Measurements from ENCODE around the gene TEX35. TPM values are rescaled to one million over a fixed set of nuclear protein-coding genes. Genes with fewer than 3 reads are reported as not detected.

Gene TEX35
- total and polyA plus RNA-seq, 10 of the 15 experiments (the other 5 are each of a cell fraction or from before 2014, with no cell fraction given), result not detected

GRCh38 chr1:178541379-178541778, 28.5 kb downstream of the TEX35 start (continued):
- TF ChIP-seq CHD2 (IDR thresholded peaks at IDR 0.05; ENCODE audit: borderline replicate concordance, low read depth, low read length) (no peak), FOXK2 (IDR thresholded peaks at IDR 0.05) (no peak), LARP7 (IDR thresholded peaks at IDR 0.05) (no peak), SP1 (IDR thresholded peaks at IDR 0.05; ENCODE audit: low read depth, low read length) (no peak), STAT1 (conservative IDR thresholded peaks at IDR 0.05) (no peak), IKZF1 (conservative IDR thresholded peaks at IDR 0.05) (no peak), NRF1 (conservative IDR thresholded peaks at IDR 0.05; ENCODE audit: low read depth, low read length) (no peak)
- TF ChIP-seq, protein P1, sequence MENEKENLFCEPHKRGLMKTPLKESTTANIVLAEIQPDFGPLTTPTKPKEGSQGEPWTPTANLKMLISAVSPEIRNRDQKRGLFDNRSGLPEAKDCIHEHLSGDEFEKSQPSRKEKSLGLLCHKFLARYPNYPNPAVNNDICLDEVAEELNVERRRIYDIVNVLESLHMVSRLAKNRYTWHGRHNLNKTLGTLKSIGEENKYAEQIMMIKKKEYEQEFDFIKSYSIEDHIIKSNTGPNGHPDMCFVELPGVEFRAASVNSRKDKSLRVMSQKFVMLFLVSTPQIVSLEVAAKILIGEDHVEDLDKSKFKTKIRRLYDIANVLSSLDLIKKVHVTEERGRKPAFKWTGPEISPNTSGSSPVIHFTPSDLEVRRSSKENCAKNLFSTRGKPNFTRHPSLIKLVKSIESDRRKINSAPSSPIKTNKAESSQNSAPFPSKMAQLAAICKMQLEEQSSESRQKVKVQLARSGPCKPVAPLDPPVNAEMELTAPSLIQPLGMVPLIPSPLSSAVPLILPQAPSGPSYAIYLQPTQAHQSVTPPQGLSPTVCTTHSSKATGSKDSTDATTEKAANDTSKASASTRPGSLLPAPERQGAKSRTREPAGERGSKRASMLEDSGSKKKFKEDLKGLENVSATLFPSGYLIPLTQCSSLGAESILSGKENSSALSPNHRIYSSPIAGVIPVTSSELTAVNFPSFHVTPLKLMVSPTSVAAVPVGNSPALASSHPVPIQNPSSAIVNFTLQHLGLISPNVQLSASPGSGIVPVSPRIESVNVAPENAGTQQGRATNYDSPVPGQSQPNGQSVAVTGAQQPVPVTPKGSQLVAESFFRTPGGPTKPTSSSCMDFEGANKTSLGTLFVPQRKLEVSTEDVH (IDR thresholded peaks at IDR 0.05; ENCODE audit: low read depth, partially characterized antibody), result no peak

DNA sequence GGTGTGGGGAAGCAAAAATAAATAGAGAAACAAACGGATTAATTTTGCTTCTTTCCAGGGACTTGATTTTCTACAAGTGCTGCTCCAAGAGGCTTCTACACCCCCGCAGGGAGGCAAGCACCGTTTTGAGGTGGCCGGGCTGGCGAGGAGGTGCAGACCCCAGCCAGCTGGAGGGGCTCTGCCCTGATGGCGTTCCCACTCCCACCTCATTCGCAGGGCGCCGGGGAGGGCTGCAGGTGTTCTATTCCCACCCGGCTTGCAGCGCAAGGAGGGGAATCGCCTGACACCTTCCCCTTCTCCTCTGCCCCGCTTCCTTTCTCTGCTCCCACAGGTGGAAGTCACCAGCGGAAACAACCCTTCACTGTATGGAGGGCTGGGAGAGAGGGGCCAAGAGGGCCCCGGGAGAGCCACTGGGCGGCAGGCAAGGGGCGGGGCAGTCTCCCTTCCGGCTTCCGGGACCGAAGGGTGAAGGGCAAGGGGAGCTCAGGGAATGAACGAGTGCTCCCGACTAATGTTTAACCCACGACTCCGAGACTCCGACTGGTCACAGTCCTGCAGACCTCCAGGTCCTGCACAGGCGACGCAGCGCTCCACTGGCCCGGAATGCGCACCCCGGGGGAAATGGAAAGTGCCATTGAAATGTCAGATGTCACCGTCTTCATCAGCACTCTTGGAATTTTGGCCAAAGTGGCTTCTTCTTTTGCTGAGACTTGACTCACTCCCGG, 29.1 kb downstream of the TEX35 start:
- ChIA-PET CTCF (interaction anchor here (0.6 to 15.3 kb wide), 36 partner anchors 9 to 834 kb away, joined by 3 to 283 read pairs (median 4); no protein-coding TSS in a partner anchor), RAD21 (ENCODE audit: unreplicated experiment) (interaction anchor here (0.6 to 9.5 kb wide), 18 partner anchors 9 to 759 kb away, joined by 3 to 200 read pairs (median 6); partner anchors contain the start of gene RALGPS2), SMC1A (ENCODE audit: uncharacterized antibody, unreplicated experiment) (interaction anchor here (0.7 to 12.6 kb wide), 12 partner anchors 31 to 463 kb away, joined by 3 to 166 read pairs (median 4); no protein-coding TSS in a partner anchor), POLR2A (interaction anchor here (1.9 kb wide), 1 partner anchor 462 kb away, joined by 5 read pairs; no protein-coding TSS in a partner anchor)
- Histone ChIP-seq H3K4me2 (ENCODE audit: control insufficient read depth, insufficient read depth) (peak overlapping the region; percentile 82), H3K9me3 (replicated peaks; ENCODE audit: control insufficient read depth, insufficient read depth, low read length) (no peaks in the 10 kb centered on the region), H2AFZ (ENCODE audit: control insufficient read depth, low read depth, low read length) (peak overlapping the region; percentile 100), H3K9ac (ENCODE audit: control insufficient read depth, insufficient read depth, low read length) (peak overlapping the region; percentile 87), H3K36me3 (ENCODE audit: control insufficient read depth in 2 of 2, insufficient read depth in 2 of 2, low read length in 1 of 2) (0 out of 4 replicates have a peak, but pooled peaks cover 0 to 4% of the 10 kb centered on the region in 2 experiments), H3K27ac (ENCODE audit: control insufficient read depth, insufficient read depth) (peak overlapping the region; percentile 82), H3K4me3 (peak overlapping the region; percentile 80), H4K20me1 (ENCODE audit: control insufficient read depth, insufficient read depth) (no peaks in the 10 kb centered on the region), H3K27me3 (replicated peaks in 1 of 2; ENCODE audit: control insufficient read depth in 2 of 2, insufficient read depth in 2 of 2, low read length in 1 of 2) (no peaks in the 10 kb centered on the region), H3K79me2 (ENCODE audit: control insufficient read depth, insufficient read depth, low read length) (peaks cover 1% of the 10 kb centered on the region; the same call in 1 of the 2 replicates), H3K4me1 (ENCODE audit: control insufficient read depth, insufficient read depth, low read length) (peaks cover 7% of the 10 kb centered on the region)
- peak; percentile 78 for ATAC-seq
- in situ Hi-C loops (cut with MboI), result loop anchor here (25.0 kb wide), 1 partner anchor 220 kb away; no protein-coding TSS in a partner anchor
- FAIRE-seq, result no peak
- 14% methylated on average over 33 of the region's 33 CpGs for WGBS (ENCODE audit: insufficient coverage, insufficient replicate concordance, low lambda C conversion rate, missing lambda C conversion rate)
- no TSS peak for BruUV-seq (replicated peaks)
- intact Hi-C loops (cut with micrococcal nuclease; ENCODE audit: unreplicated experiment), result loop anchor here (1.0 to 10.0 kb wide), 5 partner anchors 67 to 825 kb away; partner anchors contain the start of gene AXDND1
- no peak for DNase-seq (ENCODE audit: low read depth, low spot score)
- TF ChIP-seq IKZF2 (IDR thresholded peaks at IDR 0.05) (peak; percentile 15 to 44; a peak in 1 of 4 replicates), GATAD2B (conservative IDR thresholded peaks at IDR 0.05; ENCODE audit: low read depth) (peak; percentile 46), ZNF687 (IDR thresholded peaks at IDR 0.05) (peak; percentile 49; the same call in 1 of the 2 replicates)
- TF ChIP-seq, protein P2, sequence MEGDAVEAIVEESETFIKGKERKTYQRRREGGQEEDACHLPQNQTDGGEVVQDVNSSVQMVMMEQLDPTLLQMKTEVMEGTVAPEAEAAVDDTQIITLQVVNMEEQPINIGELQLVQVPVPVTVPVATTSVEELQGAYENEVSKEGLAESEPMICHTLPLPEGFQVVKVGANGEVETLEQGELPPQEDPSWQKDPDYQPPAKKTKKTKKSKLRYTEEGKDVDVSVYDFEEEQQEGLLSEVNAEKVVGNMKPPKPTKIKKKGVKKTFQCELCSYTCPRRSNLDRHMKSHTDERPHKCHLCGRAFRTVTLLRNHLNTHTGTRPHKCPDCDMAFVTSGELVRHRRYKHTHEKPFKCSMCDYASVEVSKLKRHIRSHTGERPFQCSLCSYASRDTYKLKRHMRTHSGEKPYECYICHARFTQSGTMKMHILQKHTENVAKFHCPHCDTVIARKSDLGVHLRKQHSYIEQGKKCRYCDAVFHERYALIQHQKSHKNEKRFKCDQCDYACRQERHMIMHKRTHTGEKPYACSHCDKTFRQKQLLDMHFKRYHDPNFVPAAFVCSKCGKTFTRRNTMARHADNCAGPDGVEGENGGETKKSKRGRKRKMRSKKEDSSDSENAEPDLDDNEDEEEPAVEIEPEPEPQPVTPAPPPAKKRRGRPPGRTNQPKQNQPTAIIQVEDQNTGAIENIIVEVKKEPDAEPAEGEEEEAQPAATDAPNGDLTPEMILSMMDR (IDR thresholded peaks at IDR 0.05 in 2 of 3, conservative IDR thresholded peaks at IDR 0.05 in 1 of 3; ENCODE audit: control insufficient read depth in 2 of 3, extremely low read depth in 1 of 3, insufficient read depth in 1 of 3, low read depth in 3 of 3, low read length in 3 of 3), result 0 out of 6 replicates have a peak, but pooled peaks of 2 of the 3 experiments have one; percentile 2 to 9

Data from GM12878 (cell line).